Epithelial cell of alveolus of lung (primary cell): Measurements from ENCODE around the gene PCDHGA3. TPM values are rescaled to one million over a fixed set of nuclear protein-coding genes. Genes with fewer than 3 reads are reported as not detected.

Experiments used
- total RNA-seq: library from RNA; depleted of rRNA; stranded (reverse); fragments of >200 nt; gene quantifications from 2 replicates; pipeline ENCODE4 v1.2.1, GENCODE V29; 2015

The PCDHGA3 gene
- total RNA-seq: 0.65 and 0.72 TPM in 2 replicates

GRCh38 chr5:141343242-141343952 is at the start of gene PCDHGA3:
PCDHGA3 (plus strand) TSS chr5:141343829; CDS start chr5:141344034, 205 bp downstream.

GRCh38 chr5:141303756-141304155 is 39.9 kb upstream of the PCDHGA3 start, which contains the start of gene SLC25A2:
SLC25A2 (minus strand) TSS chr5:141304049; CDS start chr5:141303865, 184 bp downstream.

GRCh38 chr5:141320225-141321169 is 23.1 kb upstream of the PCDHGA3 start, which contains the start of gene TAF7:
TAF7 (minus strand) TSS chr5:141320784; CDS start chr5:141320044, 740 bp downstream.

GRCh38 chr5:141330299-141331080 is 13.1 kb upstream of the PCDHGA3 start, which contains the start of gene PCDHGA1:
PCDHGA1 (plus strand) TSS chr5:141330514.

GRCh38 chr5:141338538-141339306 is 4.9 kb upstream of the PCDHGA3 start, which contains the start of gene PCDHGA2:
PCDHGA2 (plus strand) TSS chr5:141338760.

GRCh38 chr5:141349917-141350619 is 6.4 kb downstream of the PCDHGA3 start, which contains the start of gene PCDHGB1:
PCDHGB1 (plus strand) TSS chr5:141350099; CDS start chr5:141350261, 162 bp downstream.

GRCh38 chr5:141354900-141355469 is 11.4 kb downstream of the PCDHGA3 start, which contains the start of gene PCDHGA4:
PCDHGA4 (plus strand) TSS chr5:141355021; CDS start chr5:141355108, 87 bp downstream.

GRCh38 chr5:141359790-141360426 is 16.3 kb downstream of the PCDHGA3 start, which contains the start of gene PCDHGB2:
PCDHGB2 (plus strand) TSS chr5:141359994; CDS start chr5:141360136, 142 bp downstream.

GRCh38 chr5:141363952-141364660 is 20.5 kb downstream of the PCDHGA3 start, which contains the start of gene PCDHGA5:
PCDHGA5 (plus strand) TSS chr5:141364162; CDS start chr5:141364331, 169 bp downstream.

GRCh38 chr5:141369994-141370848 is 26.6 kb downstream of the PCDHGA3 start, which contains the start of gene PCDHGB3:
PCDHGB3 (plus strand) TSS chr5:141370242; CDS start chr5:141370395, 153 bp downstream.

GRCh38 chr5:141373673-141374317 is 30.2 kb downstream of the PCDHGA3 start, which contains the start of gene PCDHGA6:
PCDHGA6 (plus strand) TSS chr5:141373891; CDS start chr5:141374084, 193 bp downstream.

GRCh38 chr5:141382469-141383294 is 39.1 kb downstream of the PCDHGA3 start, which contains the start of gene PCDHGA7:
PCDHGA7 (plus strand) TSS chr5:141382742; CDS start chr5:141382900, 158 bp downstream.

GRCh38 chr5:141387557-141388311 is 44.1 kb downstream of the PCDHGA3 start, which contains the start of gene PCDHGB4:
PCDHGB4 (plus strand) TSS chr5:141387698; CDS start chr5:141387885, 187 bp downstream.

GRCh38 chr5:141392429-141393198 is 49.0 kb downstream of the PCDHGA3 start, which contains the start of gene PCDHGA8:
PCDHGA8 (plus strand) TSS chr5:141392633; CDS start chr5:141392814, 181 bp downstream.

